CD1c-positive myeloid dendritic cell (primary cell): ENCODE data around the gene SLC27A2.

ENCODE experiments used
- DNase-seq: peaks from one replicate; pipeline ENCODE4 v3.0.0-alpha.2; 2016; ENCODE audit errors: extremely low spot score

SLC27A2 gene

DNA sequence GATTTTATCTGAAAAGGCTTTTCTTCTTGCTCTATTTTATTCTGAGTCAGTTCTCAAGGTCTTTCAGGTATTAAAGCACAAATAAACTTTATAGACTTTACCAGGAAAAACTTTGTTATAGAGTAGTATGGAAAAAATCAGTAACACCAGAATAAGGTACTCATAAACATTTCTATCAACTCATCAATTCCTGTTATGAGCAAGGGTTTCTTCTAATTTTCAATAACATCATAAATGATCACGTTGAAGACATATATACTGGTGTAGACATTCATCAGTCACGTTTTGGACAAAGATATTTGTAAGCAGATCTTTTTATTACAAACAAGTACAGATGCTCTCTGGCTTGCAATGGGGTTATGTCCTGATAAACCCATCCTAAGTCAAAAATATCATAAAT lies 93.1 kb downstream of the SLC27A2 start:
- DNase-seq = no peak

- no peak for DNase-seq
Observed at GRCh38 chr15:50275908-50276307, 93.9 kb downstream of the SLC27A2 start.

DNA sequence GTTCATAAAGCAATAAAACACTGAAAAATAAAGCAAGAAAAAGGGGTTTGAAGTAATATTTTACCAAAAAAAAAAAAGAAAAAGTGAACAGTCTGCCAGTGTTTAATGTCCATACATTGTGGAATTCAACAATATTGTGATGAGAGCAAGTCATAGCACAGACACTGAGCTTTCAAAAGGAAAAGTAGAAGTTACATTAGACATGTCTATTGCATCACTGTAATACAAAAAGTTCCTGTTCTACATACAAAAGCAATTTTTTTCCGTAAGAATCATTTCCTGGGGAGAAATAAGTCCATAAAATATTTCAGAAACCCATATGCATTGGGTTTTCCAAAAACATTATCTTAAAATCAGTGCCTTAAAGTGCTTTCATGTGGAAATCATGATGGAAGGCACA lies 95.4 kb downstream of the SLC27A2 start:
- peak; percentile 39 for DNase-seq

GRCh38 chr15:50278496-50278895 lies 96.5 kb downstream of the SLC27A2 start:
- peak; percentile 30 for DNase-seq

DNA sequence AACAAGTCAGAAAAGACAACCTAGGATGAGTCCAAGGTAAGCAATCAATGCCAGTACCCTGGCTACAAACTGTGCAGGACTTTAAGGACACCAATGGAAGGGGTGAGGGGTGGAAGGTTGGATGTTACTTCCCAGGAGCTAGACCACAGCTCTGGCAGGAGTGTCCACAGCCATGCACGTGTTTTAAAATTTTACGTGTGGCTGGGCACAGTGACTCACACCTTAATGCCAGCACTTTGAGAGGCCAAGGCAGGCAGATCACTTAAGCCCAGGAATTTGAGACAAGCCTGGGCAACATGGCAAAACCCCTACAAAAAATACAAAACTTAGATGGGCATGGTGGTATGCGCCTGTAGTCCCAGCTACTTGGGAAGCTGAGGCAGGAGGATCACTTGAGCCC lies 98.3 kb downstream of the SLC27A2 start:
- DNase-seq = no peak

DNA sequence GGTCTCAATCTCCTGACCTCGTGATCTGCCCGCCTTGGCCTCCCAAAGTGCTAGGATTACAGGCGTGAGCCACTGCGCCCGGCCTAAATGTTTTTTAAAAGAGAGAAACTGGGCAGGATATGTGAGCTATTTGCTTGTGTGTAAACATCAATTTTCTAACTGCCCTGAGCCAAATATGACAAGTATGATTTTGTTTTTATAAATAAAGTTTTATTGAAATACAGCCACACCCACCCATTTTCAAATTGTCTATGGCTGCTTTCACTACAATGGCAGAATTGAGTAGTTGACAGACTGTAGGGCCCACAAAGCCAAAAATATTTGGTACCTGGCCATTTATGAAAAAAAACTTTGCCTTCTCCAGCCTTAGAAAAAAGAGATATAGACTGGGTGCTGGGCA lies 99.4 kb downstream of the SLC27A2 start:
- no peak for DNase-seq
